ENCODE data around the gene SERGEF.

Gene SERGEF

GRCh38 chr11:18012906-18013781 is at the start of gene SERGEF:
Gene SERGEF, minus strand, starts transcription at chr11:18013047. Its CDS starts 37 bp downstream, at chr11:18013010.
- H3K4me3 ChIP-seq: peak within 1 kb of the TSS; percentile 68 to 90 (median 79)
- peak within 1 kb of the TSS; percentile 52 to 94 (median 86) for H3K27ac ChIP-seq

- no peak overlapping the region for H3K27ac ChIP-seq
- H3K4me3 ChIP-seq: no peak overlapping the region
These were observed 48.5 kb upstream of the SERGEF start for GRCh38 chr11:18061351-18061750.

GRCh38 chr11:18056561-18057181 is 43.8 kb upstream of the SERGEF start:
- H3K4me3 ChIP-seq: no peak overlapping the region
- H3K27ac ChIP-seq: no peak overlapping the region

GRCh38 chr11:18054511-18055103 is 41.8 kb upstream of the SERGEF start:
- Histone ChIP-seq H3K4me3 (no peak overlapping the region), H3K27ac (no peak overlapping the region)

GRCh38 chr11:18050848-18051247 is 38.0 kb upstream of the SERGEF start:
- no peak overlapping the region for H3K4me3 ChIP-seq
- H3K27ac ChIP-seq: no peak overlapping the region

GRCh38 chr11:18046116-18046777 is 33.4 kb upstream of the SERGEF start, which contains the start of gene TPH1:
Gene TPH1, minus strand, starts transcription at chr11:18046269. Its CDS starts 5,507 bp downstream, at chr11:18040762.
- Histone ChIP-seq H3K27ac (no peak within 1 kb of the TSS), H3K4me3 (peak within 1 kb of the TSS in 1 of 7 experiments; percentile 18)

GRCh38 chr11:18036456-18036855 is 23.6 kb upstream of the SERGEF start:
- Histone ChIP-seq H3K4me3 (no peak overlapping the region), H3K27ac (no peak overlapping the region)

- no peak overlapping the region for H3K4me3 ChIP-seq
- no peak overlapping the region for H3K27ac ChIP-seq
These were observed 14.6 kb upstream of the SERGEF start for GRCh38 chr11:18027475-18027874.

GRCh38 chr11:18022419-18022818 is 9.6 kb upstream of the SERGEF start:
- H3K4me3 ChIP-seq: no peak overlapping the region
- H3K27ac ChIP-seq: no peak overlapping the region

GRCh38 chr11:18019650-18020049 is 6.8 kb upstream of the SERGEF start:
- Histone ChIP-seq H3K27ac (no peak overlapping the region), H3K4me3 (no peak overlapping the region)

GRCh38 chr11:18016789-18017188 is 3.9 kb upstream of the SERGEF start:
- H3K4me3 ChIP-seq: no peak overlapping the region
- no peak overlapping the region for H3K27ac ChIP-seq

GRCh38 chr11:18014876-18015275 is 2.0 kb upstream of the SERGEF start:
- H3K4me3 ChIP-seq: no peak overlapping the region
- no peak overlapping the region for H3K27ac ChIP-seq

- Histone ChIP-seq H3K27ac (peak overlapping the region in 20 of 21 experiments; percentile 60 to 94 (median 86)), H3K4me3 (peak overlapping the region; percentile 68 to 90 (median 79))
These were observed 1.1 kb upstream of the SERGEF start for GRCh38 chr11:18013790-18014507.

GRCh38 chr11:18012122-18012905 is 533 bp downstream of the SERGEF start:
- H3K4me3 ChIP-seq: peak overlapping the region; percentile 68 to 90 (median 79)

GRCh38 chr11:18011633-18012032 is 1.2 kb downstream of the SERGEF start:
- H3K27ac ChIP-seq: peak overlapping the region in 5 of 21 experiments; percentile 89 to 94 (median 91)
- H3K4me3 ChIP-seq: no peak overlapping the region

More at GRCh38 chr11:18012122-18012905, 533 bp downstream of the SERGEF start:
- peak overlapping the region; percentile 52 to 94 (median 86) for H3K27ac ChIP-seq

GRCh38 chr11:18010977-18011586 is 1.8 kb downstream of the SERGEF start:
- Histone ChIP-seq H3K4me3 (no peak overlapping the region), H3K27ac (peak overlapping the region in 1 of 21 experiments; percentile 89)

- H3K27ac ChIP-seq: no peak overlapping the region
These were observed 2.7 kb downstream of the SERGEF start for GRCh38 chr11:18010121-18010670.

More at GRCh38 chr11:18010121-18010670, 2.7 kb downstream of the SERGEF start:
- no peak overlapping the region for H3K4me3 ChIP-seq
